T-helper 2 cell treated with Interferon-gamma antibody and Interleukin-4, amounts not matched to agents 5 μg/mL and 100 μg/mL, for 36 hours (primary cell): ENCODE measurements around the gene TMEM30B.
"Not testable (repeated sequence)": the region's sequence is repeated elsewhere in the genome, so short reads cannot be mapped to it uniquely, and the experiment has no call there.

Experiments used
- DNase-seq: peaks from one replicate; pipeline ENCODE4 v3.0.0; 2021; ENCODE audit warnings: low spot score
- H3K27ac Mint-ChIP-seq: one replicate; pipeline ENCODE4 v1.8.0; 2021; ENCODE audit warnings: mild to moderate bottlenecking, mixed read lengths
- H3K27me3 Mint-ChIP-seq: one replicate; pipeline ENCODE4 v1.8.0; 2021; ENCODE audit warnings: low read depth, mixed read lengths
- H3K36me3 Mint-ChIP-seq: one replicate; pipeline ENCODE4 v1.8.0; 2021; ENCODE audit warnings: low read depth, mixed read lengths
- H3K4me1 Mint-ChIP-seq: one replicate; pipeline ENCODE4 v1.8.0; 2021; ENCODE audit warnings: low read depth, mixed read lengths
- H3K4me3 Mint-ChIP-seq: one replicate; pipeline ENCODE4 v1.8.0; 2022; ENCODE audit warnings: mild to moderate bottlenecking, moderate library complexity, mixed read lengths
- H3K9me3 Mint-ChIP-seq: one replicate; pipeline ENCODE4 v1.8.0; 2021; ENCODE audit warnings: mixed read lengths

TMEM30B gene

DNA sequence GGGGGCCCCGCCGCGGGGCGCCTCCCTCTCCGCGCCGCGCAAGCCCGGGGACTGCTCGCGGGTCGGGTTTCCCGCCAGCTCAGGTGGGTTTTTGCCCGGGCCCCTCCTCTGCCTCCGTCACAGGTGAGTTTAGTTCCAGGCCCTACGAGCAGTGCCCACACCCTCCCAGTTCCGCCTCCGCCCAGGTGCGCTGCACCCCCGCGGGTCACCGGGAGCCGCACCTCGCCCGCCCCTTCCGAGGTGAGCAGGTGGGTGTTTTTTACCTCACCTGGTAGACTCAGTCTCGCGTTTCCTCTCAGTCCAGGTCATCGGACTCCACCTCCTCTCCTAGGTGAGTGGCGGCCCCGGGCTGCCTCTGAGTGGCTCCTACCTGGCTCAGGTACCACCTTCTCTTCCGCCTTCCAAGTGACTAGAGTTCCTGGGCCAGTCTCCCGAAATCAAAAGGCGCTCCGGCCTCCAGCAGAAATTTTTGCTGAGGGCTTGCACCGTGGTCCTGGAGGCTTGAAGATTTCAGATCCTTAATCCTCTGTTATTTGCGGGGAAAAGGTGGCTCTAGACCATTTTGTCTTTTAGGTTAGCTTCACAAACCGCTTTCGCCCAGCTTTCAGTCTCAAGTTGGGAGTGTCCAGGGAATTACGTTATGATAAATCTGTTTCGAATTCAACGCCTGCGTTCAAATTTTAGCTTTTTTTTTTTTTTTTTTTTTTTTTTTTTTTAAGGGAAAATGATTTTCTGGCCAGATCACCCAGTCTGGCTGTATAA lies at the start of gene TMEM30B:
TMEM30B (minus strand) TSS at position 153 of the 762 bp plus-strand sequence. CDS start 191 bp downstream, outside the sequence.
- no peak for DNase-seq
- Mint-ChIP-seq H3K36me3 (no peaks in the 10 kb centered on the region), H3K4me3 (peak within 1 kb of the TSS; percentile 84), H3K4me1 (peaks cover 31% of the 10 kb centered on the region), H3K27ac (peak within 1 kb of the TSS; percentile 75), H3K27me3 (peaks cover 42% of the 10 kb centered on the region), H3K9me3 (no peaks in the 10 kb centered on the region)

DNA sequence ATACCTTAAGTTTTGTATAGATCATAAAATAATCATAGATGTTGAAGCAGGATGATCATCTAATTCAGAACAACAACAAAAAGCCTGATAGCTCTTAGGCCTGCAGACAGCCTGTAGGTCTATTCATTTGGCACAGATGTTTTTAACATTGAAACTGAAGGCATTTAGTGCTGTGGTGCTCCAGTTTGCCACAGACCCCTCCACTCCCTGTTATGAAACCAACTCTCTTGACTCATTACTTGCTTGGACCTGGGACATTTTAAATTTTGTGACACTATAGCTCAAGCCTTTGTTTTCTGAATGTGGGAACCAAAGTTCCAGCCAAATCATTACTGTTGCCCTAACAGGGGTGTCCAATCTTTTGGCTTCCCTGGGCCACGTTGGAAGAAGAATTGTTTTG lies 49.4 kb upstream of the TMEM30B start:
- no peaks in the 10 kb centered on the region for H3K27me3 Mint-ChIP-seq

GRCh38 chr14:61329478-61330051 lies 48.4 kb upstream of the TMEM30B start:
- peak overlapping the region; percentile 84 for H3K27ac Mint-ChIP-seq
- DNase-seq, result no peak
- H3K9me3 Mint-ChIP-seq, result peaks cover 8% of the 10 kb centered on the region
- peaks cover 54% of the 10 kb centered on the region for H3K36me3 Mint-ChIP-seq
- H3K4me1 Mint-ChIP-seq, result peaks cover 78% of the 10 kb centered on the region
- peak overlapping the region; percentile 72 for H3K4me3 Mint-ChIP-seq
- H3K27me3 Mint-ChIP-seq, result no peaks in the 10 kb centered on the region

More for the DNA sequence above, 49.4 kb upstream of the TMEM30B start:
- H3K27ac Mint-ChIP-seq, result peak overlapping the region; percentile 84
- H3K36me3 Mint-ChIP-seq, result peaks cover 50% of the 10 kb centered on the region
- peak overlapping the region; percentile 72 for H3K4me3 Mint-ChIP-seq
- peak; percentile 53 for DNase-seq
- peaks cover 2% of the 10 kb centered on the region for H3K9me3 Mint-ChIP-seq
- H3K4me1 Mint-ChIP-seq, result peaks cover 76% of the 10 kb centered on the region

DNA sequence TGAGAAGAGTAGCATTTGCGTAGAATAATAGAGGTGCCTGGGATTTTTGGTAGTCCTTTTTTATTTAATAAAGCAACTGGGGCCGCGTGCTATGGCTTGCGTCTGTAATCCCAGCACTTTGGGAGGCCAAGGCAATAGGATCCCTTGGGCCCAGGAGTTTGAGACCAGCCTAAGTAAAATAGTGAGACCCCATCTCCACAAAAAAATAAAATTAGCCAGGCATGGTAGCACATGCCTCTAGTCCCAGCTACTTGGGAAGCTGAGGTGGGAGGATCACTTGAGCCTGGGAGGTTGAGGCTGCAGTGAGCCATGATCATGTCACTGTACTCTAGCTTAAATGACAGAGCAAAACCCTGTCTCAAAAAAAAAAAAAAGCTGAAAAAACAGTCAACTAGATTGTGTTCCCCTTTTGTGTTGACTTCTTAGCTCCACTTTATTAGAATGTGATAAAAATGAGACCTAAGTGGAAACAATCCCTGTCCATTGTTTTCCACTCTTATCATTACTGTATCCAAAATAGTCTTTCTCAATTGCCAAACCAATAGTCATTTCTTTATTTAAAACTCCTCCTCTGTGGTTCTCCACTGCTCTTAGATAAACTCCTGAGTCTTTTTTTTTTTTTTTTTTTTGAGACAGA lies 47.6 kb upstream of the TMEM30B start:
- Mint-ChIP-seq H3K4me3 (peak overlapping the region; percentile 72), H3K27me3 (no peaks in the 10 kb centered on the region), H3K36me3 (peaks cover 56% of the 10 kb centered on the region), H3K27ac (peak overlapping the region; percentile 84), H3K9me3 (peaks cover 8% of the 10 kb centered on the region), H3K4me1 (peaks cover 75% of the 10 kb centered on the region)
- no peak for DNase-seq

DNA sequence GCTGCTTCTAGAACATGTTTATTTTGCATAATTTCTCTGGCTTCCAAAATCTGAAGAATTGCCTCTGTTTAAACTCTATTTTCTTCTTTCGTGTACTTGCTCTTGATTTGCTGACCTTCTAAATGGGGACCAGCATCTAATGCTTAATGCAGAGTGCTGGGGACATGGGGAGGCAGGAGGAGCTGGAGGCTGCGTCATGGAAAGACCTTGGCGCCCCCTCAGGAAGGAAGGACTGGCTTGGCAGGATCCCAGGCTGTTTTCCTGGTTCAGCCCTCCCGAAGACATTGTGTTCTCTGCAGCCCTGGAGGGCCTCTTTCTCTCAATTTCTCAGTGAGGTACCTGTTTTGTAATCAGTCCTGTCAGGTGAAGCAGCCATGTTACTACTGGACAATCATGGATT lies 45.7 kb upstream of the TMEM30B start:
- H3K27ac Mint-ChIP-seq, result peak overlapping the region; percentile 66
- H3K27me3 Mint-ChIP-seq, result no peaks in the 10 kb centered on the region
- H3K9me3 Mint-ChIP-seq, result peaks cover 8% of the 10 kb centered on the region
- peaks cover 63% of the 10 kb centered on the region for H3K4me1 Mint-ChIP-seq
- no peak for DNase-seq
- peak overlapping the region; percentile 81 for H3K4me3 Mint-ChIP-seq
- peaks cover 64% of the 10 kb centered on the region for H3K36me3 Mint-ChIP-seq

DNA sequence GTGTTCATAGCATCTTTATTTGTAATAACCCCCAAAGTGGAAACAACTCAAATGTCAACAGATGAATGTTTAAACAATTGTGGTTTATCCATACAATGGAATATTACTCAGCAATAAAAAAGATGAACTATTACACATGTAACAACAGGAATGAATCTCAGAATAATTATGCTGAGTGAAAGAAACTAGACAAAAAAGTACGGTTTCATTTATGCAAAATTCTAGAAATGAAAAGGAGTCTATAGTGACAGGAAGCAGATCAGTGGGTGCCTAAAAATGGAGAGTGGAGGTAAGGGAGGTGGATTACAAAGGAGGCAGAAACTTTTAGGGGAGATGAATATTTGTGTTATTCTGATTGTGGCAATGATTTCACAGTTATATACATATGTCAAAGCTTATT lies 45.0 kb upstream of the TMEM30B start:
- peak overlapping the region; percentile 81 for H3K4me3 Mint-ChIP-seq
- H3K36me3 Mint-ChIP-seq, result peaks cover 65% of the 10 kb centered on the region
- peak overlapping the region; percentile 66 for H3K27ac Mint-ChIP-seq
- no peak for DNase-seq
- H3K4me1 Mint-ChIP-seq, result peaks cover 60% of the 10 kb centered on the region
- peaks cover 8% of the 10 kb centered on the region for H3K9me3 Mint-ChIP-seq
- H3K27me3 Mint-ChIP-seq, result no peaks in the 10 kb centered on the region

DNA sequence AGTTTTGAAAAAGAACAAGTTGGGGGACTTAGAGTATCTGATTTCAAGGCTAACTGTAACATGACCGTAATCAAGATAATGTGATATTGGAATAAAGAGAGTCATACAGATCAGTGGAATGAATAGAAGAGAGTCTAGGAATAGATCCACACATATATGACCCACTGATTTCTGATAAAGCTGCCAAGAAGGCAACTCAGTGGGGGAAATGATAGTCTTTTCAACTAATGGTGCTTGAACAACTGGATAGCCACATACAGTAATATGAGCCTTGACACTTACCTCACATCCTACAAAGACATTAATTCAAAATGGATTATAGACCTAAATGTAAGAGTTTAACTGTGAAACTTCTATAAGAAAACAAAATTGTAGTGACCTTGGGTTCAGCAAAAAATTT lies 44.0 kb upstream of the TMEM30B start:
- peak overlapping the region; percentile 66 for H3K27ac Mint-ChIP-seq
- H3K4me3 Mint-ChIP-seq, result peak overlapping the region; percentile 99
- H3K9me3 Mint-ChIP-seq, result peaks cover 8% of the 10 kb centered on the region
- H3K27me3 Mint-ChIP-seq, result no peaks in the 10 kb centered on the region
- H3K4me1 Mint-ChIP-seq, result peaks cover 56% of the 10 kb centered on the region
- H3K36me3 Mint-ChIP-seq, result peaks cover 60% of the 10 kb centered on the region
- no peak for DNase-seq

DNA sequence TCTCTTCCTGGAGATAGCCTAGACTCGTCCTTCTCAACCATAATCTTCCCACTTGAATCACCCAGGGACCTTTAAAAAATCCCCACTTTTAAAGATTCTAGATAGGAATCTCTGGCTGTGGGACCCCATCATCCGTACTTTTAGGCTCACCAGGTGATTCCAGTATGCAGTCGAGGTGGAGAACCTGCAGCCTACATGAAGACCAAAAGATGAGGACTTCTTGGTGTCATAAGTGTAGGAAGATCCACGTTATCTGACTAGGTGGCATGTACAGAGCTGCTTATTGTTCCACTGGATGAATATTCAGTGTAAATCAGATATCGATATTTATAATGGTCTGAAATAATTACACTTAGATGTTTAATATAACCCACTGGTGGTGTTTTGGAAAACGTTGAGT lies 42.8 kb upstream of the TMEM30B start:
- peaks cover 47% of the 10 kb centered on the region for H3K4me1 Mint-ChIP-seq
- peak overlapping the region; percentile 85 for H3K27ac Mint-ChIP-seq
- no peaks in the 10 kb centered on the region for H3K27me3 Mint-ChIP-seq
- DNase-seq, result no peak
- H3K4me3 Mint-ChIP-seq, result peak overlapping the region; percentile 99
- peaks cover 8% of the 10 kb centered on the region for H3K9me3 Mint-ChIP-seq
- H3K36me3 Mint-ChIP-seq, result peaks cover 52% of the 10 kb centered on the region

DNA sequence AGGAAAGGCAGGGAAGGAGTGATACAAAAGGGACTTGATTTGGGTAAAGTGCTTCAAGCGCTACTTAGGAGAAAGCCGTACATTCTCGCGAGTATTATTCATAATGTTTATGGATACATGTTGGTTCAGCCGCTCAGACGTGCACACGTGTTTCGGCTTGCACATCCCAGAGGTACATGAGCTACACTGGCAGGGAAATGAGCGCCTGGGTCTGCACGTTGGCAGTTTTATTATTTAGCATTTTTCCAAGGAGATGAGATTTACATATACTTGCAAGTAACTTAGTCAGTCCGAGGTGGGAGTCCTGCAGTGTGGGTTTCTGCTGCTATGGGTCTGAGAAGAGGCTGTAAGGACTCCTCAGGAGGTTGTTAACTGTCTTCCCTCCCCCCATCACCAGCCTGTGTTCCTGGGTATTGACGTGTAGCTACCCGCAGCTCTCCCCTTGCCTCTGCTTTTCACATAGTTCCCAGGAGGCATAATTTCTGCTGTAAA lies 41.7 kb upstream of the TMEM30B start:
- peak; percentile 42 for DNase-seq
- peaks cover 48% of the 10 kb centered on the region for H3K36me3 Mint-ChIP-seq
- peaks cover 38% of the 10 kb centered on the region for H3K4me1 Mint-ChIP-seq
- H3K27ac Mint-ChIP-seq, result peak overlapping the region; percentile 93
- peaks cover 8% of the 10 kb centered on the region for H3K9me3 Mint-ChIP-seq
- H3K4me3 Mint-ChIP-seq, result peak overlapping the region; percentile 99
- no peaks in the 10 kb centered on the region for H3K27me3 Mint-ChIP-seq

DNA sequence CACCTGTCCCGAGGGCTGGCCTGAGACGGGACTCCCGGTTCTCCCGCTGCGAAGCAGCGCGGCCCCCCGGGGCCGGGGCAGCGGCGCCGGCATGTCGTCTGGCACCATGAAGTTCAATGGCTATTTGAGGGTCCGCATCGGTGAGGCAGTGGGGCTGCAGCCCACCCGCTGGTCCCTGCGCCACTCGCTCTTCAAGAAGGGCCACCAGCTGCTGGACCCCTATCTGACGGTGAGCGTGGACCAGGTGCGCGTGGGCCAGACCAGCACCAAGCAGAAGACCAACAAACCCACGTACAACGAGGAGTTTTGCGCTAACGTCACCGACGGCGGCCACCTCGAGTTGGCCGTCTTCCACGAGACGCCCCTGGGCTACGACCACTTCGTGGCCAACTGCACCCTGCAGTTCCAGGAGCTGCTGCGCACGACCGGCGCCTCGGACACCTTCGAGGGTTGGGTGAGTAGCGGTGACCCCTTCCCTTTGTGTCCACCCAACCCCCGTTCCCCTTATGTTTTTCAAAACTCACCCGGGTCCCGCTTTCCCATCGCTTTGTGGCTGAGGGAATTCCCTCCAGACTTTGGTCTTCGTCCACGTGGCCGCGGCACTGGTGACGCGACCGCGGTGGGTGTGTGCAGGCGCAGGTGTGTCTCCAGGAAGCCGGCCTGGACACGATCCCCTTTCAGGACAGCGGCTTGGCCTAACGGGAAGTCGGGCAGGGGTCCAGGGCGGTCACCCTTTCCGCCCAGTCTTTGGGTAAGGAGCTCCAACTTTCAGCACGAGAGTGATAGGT lies 41.1 kb upstream of the TMEM30B start:
- H3K4me3 Mint-ChIP-seq, result peak overlapping the region; percentile 99
- peaks cover 34% of the 10 kb centered on the region for H3K4me1 Mint-ChIP-seq
- H3K27ac Mint-ChIP-seq, result peak overlapping the region; percentile 93
- DNase-seq, result no peak
- peaks cover 8% of the 10 kb centered on the region for H3K9me3 Mint-ChIP-seq
- H3K27me3 Mint-ChIP-seq, result no peaks in the 10 kb centered on the region
- peaks cover 44% of the 10 kb centered on the region for H3K36me3 Mint-ChIP-seq

GRCh38 chr14:61321385-61322010 lies 40.4 kb upstream of the TMEM30B start, which contains the start of gene PRKCH:
PRKCH (plus strand) TSS chr14:61321579; CDS start chr14:61322102, 523 bp downstream.
- Mint-ChIP-seq H3K36me3 (peaks cover 38% of the 10 kb centered on the region), H3K4me3 (peak within 1 kb of the TSS; percentile 99), H3K4me1 (peaks cover 28% of the 10 kb centered on the region), H3K27me3 (no peaks in the 10 kb centered on the region), H3K9me3 (peaks cover 8% of the 10 kb centered on the region), H3K27ac (peak within 1 kb of the TSS; percentile 93)
- peak; percentile 79 for DNase-seq

- Mint-ChIP-seq H3K9me3 (peaks cover 8% of the 10 kb centered on the region), H3K27me3 (no peaks in the 10 kb centered on the region), H3K4me1 (peaks cover 23% of the 10 kb centered on the region), H3K4me3 (peak overlapping the region; percentile 74), H3K36me3 (peaks cover 33% of the 10 kb centered on the region), H3K27ac (peak overlapping the region; percentile 72)
- no peak for DNase-seq
These were observed 39.8 kb upstream of the TMEM30B start for GRCh38 chr14:61320806-61321384.

DNA sequence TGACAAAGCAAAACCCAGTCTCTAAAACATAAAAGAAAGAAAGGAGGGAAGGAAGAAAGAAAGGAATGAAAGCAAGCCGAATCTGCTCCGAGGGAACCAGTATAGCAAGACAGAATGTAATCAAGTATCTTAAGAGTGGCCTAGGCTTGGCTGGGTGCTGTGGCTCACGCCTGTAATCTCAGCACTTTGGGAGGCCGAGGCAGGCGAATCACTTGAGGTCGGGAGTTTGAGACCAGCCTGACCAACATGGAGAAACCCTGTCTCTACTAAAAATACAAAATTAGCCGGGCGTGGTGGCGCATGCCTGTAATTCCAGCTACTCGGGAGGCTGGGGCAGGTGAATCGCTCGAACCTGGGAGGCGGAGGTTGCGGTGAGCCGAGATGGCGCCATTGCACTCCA lies 39.0 kb upstream of the TMEM30B start:
- not testable (repeated sequence) for DNase-seq

More for the DNA sequence above, 39.0 kb upstream of the TMEM30B start:
- not testable (repeated sequence) for H3K4me3 Mint-ChIP-seq, H3K27ac Mint-ChIP-seq, H3K9me3 Mint-ChIP-seq, H3K27me3 Mint-ChIP-seq
- peaks cover 25% of the 10 kb centered on the region for H3K36me3 Mint-ChIP-seq
- peaks cover 17% of the 10 kb centered on the region for H3K4me1 Mint-ChIP-seq
